GM19099 (cell line): ENCODE results near the gene CACNA2D1.

ENCODE experiments used
- POLR2A ChIP-seq: IDR thresholded peaks from 3 replicates; pipeline ENCODE4 v1.6.1; 2011; ENCODE audit warnings: low read depth; ENCODE audit not compliant: insufficient read length; ENCODE audit errors: extremely low read depth

Gene CACNA2D1

DNA sequence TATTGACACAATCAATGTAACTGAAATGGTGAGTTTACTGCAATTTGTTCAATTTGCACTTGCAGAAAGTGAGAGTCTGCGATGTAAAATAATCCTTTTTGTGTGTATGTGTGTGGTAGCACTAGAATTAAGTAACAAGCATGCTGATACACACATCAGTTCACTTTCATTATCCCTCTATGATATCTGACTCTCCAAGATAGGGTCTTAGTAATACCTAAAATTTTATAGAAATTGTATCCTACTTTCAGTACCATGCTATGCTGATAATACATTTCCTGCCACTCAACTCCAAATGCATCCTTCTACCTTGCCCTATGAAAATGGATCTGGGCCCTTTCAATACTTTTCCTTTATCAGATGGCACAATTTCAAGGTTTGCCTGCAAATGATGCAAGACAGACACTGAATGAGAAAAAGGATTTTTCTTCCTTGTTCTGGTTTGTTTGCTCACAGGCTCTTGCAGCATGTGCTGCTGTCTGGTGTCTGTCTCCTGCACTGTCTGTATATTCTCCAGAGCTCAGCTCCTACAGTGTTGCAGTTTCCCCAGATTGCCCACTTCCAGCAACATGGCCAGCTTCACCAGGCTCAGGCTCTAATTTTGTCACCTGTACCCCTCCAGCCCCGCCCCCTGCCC lies 375.8 kb downstream of the CACNA2D1 start:
- TF ChIP-seq POLR2A = no peak

DNA sequence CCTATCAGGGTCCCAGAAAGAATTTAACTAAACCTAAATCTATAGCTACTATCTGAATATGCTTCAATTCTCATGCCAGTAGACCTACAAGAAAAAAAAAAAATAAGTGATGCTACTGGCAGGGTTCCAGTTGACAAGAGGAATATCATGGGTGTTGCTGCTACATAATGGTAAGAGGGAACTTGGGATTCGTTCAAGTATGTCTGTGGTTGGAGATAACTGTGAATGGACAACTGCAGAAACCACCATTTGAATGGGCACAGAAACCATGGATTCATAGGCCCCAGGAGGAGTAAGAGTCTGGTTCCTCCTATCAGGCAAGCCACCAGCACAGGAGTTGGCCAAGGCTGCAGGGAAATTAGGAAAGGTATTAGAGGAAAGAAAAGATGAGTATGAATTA lies 386.1 kb downstream of the CACNA2D1 start:
- no peak for TF ChIP-seq POLR2A

DNA sequence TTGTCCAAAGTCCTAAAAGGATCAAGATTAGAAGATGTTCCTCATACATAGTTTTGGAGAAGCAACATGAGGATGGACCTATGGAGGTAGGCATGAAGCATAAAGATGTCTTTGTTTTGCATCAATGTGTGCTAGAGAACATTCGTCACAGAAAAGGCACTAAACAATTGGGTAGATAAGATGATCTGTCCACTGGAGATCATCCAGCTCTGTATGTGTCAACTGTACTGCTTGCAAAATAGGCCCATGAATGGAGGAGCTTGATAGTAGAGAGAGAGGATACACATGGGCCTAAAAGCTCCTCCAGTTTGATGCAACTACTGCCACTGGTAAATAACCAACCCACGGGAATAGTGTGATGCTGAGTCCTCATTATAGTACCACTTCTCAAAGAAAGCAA lies 387.3 kb downstream of the CACNA2D1 start:
- TF ChIP-seq POLR2A = no peak

DNA sequence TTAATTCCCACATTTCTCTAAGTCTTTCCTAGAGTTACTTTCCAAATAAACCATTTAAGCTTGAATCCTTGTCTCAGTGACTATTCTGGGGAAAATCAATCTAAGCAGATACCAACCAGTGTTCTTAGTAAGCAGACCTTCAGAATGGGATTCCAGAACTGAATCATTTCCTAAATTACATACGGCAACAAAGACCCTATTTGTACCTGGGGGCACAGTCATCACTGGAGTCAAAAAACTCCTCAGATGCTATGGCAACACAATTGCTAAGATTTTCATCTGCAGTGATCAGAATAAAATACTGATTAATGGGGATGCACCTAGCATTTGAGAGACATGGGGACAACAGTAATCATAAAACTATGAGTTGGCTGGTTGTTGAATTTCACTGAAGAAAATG lies 389.0 kb downstream of the CACNA2D1 start:
- no peak for TF ChIP-seq POLR2A

DNA sequence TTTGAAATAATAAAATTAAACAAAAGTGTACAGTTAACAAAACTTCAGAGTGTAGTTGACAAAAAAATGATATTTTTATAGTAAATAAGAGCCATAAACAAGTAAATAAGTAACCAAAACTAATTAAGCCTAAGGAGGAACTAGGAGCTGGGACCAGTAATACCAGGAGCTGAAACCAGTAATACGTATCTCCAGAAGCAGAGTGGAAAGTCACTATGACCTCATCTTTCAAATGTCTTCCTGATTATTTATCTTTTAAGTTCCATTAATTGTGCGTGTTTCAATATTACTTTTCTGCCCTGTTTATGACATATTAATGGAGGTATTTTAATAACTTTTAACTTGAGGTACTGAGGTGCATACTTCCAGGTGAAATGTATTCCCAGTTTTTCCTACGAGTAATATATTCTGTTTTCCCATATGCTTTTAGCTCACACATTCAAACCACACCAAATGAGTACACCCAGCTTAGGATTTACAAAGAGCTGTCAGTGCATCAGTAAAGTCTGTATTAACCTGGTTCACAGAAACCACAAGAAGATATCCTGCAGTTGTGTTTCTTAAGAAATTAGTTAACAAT lies 390.0 kb downstream of the CACNA2D1 start:
- TF ChIP-seq POLR2A = no peak

DNA sequence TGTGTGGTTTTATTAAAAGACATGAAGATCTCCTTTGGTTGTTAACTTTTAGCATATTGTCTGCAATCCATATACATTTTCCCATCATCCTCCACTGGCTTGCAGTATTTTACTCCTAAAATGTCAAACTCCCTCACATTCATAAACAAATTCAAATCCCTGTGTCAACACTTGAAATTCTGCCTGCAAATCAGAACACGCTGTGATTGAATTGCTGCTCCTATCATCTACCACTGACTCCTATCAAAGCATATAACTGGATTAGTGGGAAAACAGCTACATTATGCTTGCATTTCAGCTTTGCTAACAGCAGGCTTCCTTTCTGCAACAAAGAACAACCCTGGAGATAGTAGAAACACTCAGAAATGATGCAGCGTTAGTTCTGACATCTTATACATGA lies 392.0 kb downstream of the CACNA2D1 start:
- no peak for TF ChIP-seq POLR2A

DNA sequence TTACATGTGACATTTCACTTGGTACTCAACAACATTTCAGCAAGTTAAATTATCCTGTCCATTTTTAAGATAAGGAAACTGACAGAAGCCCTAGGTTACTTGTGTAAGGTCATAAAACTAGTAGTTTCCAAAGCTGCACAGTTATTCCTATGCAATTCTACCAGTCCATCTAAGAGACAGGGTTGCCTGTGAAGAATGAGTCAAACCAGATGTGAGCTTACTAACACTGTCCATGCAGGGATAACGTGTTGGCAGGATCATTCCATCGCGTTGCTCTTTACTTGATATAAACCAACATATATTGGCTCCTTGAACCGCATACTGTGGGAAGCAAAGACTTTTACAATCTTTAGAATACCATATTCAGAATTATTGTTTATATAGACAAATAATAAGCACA lies 392.8 kb downstream of the CACNA2D1 start:
- TF ChIP-seq POLR2A = no peak

DNA sequence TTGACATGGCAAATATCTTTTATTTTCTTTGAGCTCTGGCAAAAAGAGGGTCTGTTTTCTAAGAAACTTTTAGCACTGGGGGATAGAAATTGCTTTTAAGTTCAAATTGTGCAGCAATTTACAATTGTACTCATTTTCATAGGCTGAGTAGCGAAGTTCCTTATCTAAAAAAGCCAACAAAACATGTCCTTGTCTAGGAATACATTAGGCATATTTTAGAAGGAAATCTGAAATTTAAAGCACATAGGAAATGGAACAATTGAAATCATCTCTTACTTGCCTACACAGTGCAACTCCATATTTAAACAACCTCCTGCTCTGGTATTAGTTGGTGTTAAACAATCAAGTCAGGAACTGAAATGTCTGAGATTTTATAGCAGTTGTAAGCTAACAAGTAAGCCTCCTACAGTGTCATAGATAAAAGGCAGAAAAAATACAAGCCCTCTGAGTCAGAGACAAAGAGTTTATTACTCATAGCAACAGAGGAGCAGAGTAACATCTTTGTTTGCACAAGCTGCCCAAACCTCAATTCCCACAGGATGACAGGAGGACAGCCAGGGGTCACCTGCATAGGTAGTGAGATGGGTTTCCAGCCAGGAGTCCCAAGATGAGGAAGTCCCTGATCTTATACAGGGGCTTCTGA lies 393.6 kb downstream of the CACNA2D1 start:
- no peak for TF ChIP-seq POLR2A

DNA sequence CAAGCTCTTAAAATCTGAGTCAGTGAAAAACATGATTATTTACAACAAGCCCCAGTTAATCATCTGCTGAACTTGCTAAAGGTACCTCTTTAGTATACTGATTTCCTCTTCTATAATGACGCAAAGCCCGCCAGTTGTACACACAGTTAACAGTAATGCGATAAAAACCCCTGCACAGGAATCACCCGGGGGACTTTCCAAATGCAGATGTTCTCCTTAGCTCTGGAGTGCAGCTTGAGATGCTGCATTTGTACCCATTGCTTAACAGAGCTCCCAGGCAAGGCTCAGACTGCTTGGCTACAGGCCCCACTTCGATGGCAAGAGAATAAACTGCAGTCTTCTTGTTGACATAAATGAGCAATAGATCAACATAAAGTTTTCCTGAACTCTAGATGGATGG lies 394.1 kb downstream of the CACNA2D1 start:
- TF ChIP-seq POLR2A = peak; percentile 15

DNA sequence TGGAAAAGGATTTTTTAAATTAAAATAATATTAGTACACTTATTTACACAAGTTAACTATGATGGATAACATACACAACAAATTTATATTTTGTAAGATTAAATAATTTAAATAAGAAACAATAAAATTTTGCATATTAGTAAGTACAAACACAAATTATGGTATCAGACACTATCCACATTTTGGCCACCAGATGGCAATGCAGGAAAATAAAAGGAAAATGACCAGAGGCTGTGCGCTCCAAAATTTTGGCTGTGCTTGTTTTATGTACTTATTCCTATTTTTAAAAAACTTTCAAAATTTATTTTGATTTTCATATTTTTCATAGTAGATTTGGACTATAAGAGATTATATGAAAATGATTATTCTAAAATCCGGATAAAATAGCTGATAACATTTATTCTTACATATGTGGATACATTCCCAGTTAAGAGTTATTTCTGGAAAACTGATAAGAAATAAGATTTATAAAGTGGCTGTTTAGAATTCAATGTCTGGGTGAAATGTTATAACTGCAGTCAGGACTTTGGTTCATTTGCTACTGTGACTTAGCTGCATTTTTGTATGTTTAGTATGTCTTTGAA lies 399.0 kb downstream of the CACNA2D1 start:
- TF ChIP-seq POLR2A = no peak

DNA sequence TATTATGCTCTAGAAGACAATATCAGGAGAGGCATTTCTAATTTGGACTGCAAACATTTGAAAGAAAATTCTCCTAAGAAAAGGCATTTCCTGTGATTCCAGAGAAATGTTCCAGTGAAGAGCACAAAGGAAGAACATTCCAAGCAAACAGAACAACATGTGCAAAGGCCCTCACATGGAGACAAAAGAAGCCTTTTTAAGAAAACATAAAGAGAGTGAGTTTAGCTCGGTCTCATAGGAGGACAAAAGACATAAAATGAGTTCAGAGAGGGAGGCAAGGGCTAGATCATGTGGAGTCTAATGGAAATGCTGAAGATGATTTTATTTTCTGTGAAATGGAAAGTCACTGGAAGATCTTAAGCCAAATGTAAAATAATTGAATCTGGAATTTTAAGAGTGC lies 404.0 kb downstream of the CACNA2D1 start:
- no peak for TF ChIP-seq POLR2A

DNA sequence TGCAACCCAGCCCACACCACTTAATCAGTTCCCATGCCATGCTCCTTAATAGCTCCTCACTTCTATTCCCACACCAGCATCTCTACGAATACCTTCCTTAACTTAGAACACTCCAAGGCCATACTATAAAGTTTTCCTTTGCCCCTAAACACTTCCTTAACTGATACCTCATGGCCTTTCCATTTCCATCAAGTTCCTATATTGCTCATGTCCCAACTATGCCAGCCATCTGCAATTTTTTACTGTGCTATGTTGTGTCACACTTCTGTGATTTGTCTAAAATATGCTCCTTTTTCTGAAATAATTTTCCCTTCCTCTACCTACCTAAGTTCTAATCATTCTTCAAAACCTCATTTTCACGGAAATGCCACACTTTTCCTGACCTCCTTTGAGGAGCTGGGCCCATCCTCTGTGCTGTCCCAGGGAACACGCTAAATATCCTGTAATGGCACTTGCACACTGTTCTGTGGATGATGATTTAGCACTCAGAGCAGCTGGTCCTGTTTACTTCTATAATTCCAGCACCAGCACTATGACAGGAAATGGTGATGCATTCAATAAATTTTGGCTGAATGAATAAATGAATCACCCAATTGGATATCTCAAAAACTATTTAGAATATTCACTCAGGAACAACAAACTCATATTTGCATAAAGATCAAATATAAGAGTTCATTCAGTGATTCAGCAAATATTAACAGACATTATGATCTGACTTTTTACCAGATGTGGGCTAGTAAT lies 407.3 kb downstream of the CACNA2D1 start:
- no peak for TF ChIP-seq POLR2A

DNA sequence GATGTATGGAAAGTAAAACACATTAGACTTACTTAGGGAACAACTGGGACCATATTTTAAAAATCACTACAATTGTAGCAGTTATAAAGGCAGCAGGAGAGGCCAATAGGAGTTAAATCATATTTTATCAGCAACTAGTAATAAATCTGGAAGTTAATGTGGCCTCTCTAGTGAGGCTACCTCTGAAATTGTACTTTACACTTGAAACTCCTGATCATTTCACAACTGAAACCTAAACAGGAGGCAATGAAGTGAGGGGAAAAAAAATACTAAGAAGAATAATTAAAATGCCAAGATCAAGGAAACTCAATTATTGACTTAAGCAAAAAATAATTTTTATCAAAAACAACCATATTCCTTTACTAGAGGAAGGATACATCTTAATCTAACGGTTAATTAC lies 408.1 kb downstream of the CACNA2D1 start:
- no peak for TF ChIP-seq POLR2A

DNA sequence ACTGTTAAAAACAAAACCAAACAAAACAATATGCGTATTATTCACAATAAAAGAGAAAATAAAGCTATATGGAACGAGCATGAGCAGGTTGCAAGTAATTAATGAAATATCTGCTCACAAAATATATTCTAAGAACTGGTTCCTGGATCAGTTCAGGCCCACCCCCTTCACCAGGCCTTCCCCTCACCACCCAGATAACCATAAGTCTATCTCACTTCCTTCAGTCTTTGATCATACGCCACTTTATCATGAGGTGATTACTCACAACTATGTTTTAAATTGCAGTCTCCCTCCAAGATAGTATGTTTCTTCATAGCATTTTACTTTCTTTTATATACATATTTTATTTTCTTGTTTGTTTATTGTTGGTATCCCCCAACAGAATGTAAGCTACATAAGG lies 410.7 kb downstream of the CACNA2D1 start:
- TF ChIP-seq POLR2A = no peak

DNA sequence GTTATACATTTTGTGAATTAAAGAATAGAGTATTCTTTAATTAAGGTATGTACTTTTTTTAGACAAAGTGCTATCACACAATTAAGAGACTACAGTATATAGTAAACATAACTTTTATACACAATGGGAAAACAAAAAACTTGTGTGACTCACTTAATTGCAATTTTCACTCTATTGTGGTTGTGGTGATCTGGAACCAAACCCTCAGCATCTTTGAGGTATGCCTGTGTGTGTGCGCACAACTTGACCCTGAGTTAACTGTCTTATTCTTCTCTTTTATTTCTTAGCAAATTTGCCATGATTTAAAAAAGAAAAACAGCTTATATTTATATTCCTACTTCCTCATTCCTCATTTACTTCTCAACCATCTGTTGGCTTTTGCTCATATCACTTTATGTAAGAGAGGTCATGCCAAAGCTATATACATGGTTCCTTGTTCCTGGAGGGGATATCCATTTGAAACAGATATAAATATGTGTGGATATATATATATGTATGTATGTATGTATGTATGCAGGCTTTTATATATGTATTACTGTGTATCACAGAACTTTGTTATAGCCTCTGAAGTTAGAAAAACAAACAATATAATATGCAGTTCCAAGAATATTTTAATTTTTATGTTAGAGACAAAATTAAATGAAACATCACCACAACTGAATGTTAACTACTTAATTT lies 414.2 kb downstream of the CACNA2D1 start:
- TF ChIP-seq POLR2A = no peak
